Bronchial smooth muscle cell (primary cell): ENCODE measurements around the gene FAM156B. TPM values are rescaled to one million over a fixed set of nuclear protein-coding genes. Genes with fewer than 3 reads are reported as not detected.

ENCODE experiments used
- total RNA-seq: library from RNA; depleted of rRNA; stranded (reverse); fragments of >200 nt; gene quantifications from 2 replicates; pipeline ENCODE4 v1.2.1, GENCODE V29; 2014

The FAM156B gene, protein sequence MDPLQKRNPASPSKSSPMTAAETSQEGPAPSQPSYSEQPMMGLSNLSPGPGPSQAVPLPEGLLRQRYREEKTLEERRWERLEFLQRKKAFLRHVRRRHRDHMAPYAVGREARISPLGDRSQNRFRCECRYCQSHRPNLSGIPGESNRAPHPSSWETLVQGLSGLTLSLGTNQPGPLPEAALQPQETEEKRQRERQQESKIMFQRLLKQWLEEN
- 12.9 TPM in 2 replicates for total RNA-seq

DNA sequence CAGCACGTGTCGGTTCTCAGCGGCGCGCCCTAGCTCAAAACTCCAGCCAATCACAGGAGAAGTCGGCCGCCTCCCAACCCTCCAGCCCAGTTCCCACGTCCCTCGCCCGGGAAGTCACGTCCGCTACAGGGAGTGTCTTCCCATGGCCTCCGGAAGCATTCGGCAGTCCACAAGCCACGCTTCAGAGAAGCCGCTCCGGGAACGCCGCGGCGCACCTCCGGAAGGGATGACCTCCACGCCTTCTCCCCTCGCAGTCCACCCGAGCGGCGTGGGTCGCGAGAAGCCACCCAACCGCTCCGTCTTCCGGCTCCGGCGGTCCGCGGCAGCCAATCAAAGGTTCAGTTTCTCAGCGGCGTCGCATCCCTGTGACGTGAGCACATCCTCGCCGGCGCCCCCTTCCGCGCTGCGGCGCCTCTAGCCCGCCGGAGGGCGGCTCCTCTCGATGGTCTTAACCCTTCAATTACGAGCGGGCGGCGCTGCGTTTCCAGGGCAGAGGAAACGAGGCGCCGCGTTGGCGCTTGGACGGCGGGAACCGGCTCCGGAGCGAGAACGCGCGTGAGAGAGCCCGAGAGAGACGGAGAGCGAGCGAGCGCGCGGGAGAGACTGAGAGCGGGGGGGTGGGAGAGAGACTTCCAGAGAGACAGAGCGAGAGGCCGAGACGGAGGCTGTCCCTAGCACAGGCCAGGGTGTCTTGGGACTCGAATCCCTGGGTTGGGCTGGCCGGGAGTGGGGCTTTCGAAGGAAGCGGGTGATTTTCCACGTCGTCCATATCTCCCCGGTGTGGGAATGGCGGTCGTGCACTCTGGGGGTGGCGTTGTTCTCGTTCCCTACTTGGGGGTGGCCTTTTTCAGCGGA, at the start of gene FAM156B:
TSS of gene FAM156B (plus strand) at position 476 of the 855 bp plus-strand sequence. CDS start 9,896 bp downstream, outside the sequence.

GRCh38 chrX:52867610-52868348, 29.4 kb upstream of the FAM156B start, which contains the start of gene XAGE3:
Gene XAGE3, minus strand, starts transcription at chrX:52868083. Its CDS starts 950 bp downstream, at chrX:52867133.

Other genes starting within 250 kb of the FAM156B start
- not detected in 2 replicates for gene SSX7, start 242.4 kb upstream of the FAM156B start, total RNA-seq
- not detected in 2 replicates for gene SSX2, start 190.2 kb upstream of the FAM156B start, total RNA-seq
- not detected in 2 replicates for gene SSX2B, start 146.1 kb upstream of the FAM156B start, total RNA-seq
- gene SPANXN5, start 99.9 kb upstream of the FAM156B start, total RNA-seq = not detected in 2 replicates
- not detected in 2 replicates for gene XAGE5, start 86.0 kb upstream of the FAM156B start, total RNA-seq
- gene XAGE3, start 29.2 kb upstream of the FAM156B start, total RNA-seq = not detected in 2 replicates
- 14.5 and 20.3 TPM in 2 replicates for gene FAM156A, start 61.2 kb downstream of the FAM156B start, total RNA-seq
- 1.5 and 1.9 TPM in 2 replicates for gene GPR173, start 151.5 kb downstream of the FAM156B start, total RNA-seq
- 23.6 and 27.0 TPM in 2 replicates for gene TSPYL2, start 185.0 kb downstream of the FAM156B start, total RNA-seq
- gene KANTR, start 196.8 kb downstream of the FAM156B start, total RNA-seq = 7.5 and 10.1 TPM in 2 replicates